LoVo (cell line): ENCODE results near the gene UBE2G1.
"Not testable (repeated sequence)": the region's sequence is repeated elsewhere in the genome, so short reads cannot be mapped to it uniquely, and the experiment has no call there.

Experiments used
- DNase-seq: peaks from one replicate; pipeline ENCODE4 v3.0.0-alpha.2; 2016; ENCODE audit warnings: low spot score

UBE2G1 gene

GRCh38 chr17:4375039-4375748 lies 8.7 kb upstream of the UBE2G1 start:
- no peak for DNase-seq

GRCh38 chr17:4369557-4370230 lies 3.2 kb upstream of the UBE2G1 start:
- DNase-seq: no peak

- no peak for DNase-seq
These were observed 1.9 kb upstream of the UBE2G1 start for GRCh38 chr17:4368341-4368740.

- not testable (repeated sequence) for DNase-seq
These were observed 702 bp upstream of the UBE2G1 start for GRCh38 chr17:4367177-4367576.

- DNase-seq: no peak
These were observed 698 bp downstream of the UBE2G1 start for GRCh38 chr17:4365628-4366326.

GRCh38 chr17:4365103-4365627 lies 1.3 kb downstream of the UBE2G1 start:
- DNase-seq: peak; percentile 91

GRCh38 chr17:4364622-4365041 lies 1.8 kb downstream of the UBE2G1 start:
- DNase-seq: no peak

GRCh38 chr17:4362141-4362540 lies 4.3 kb downstream of the UBE2G1 start:
- DNase-seq: no peak

GRCh38 chr17:4358154-4358553 lies 8.3 kb downstream of the UBE2G1 start:
- no peak for DNase-seq

- DNase-seq: no peak
These were observed 8.8 kb downstream of the UBE2G1 start for GRCh38 chr17:4357671-4358070.

GRCh38 chr17:4357030-4357628 lies 9.3 kb downstream of the UBE2G1 start:
- DNase-seq: no peak

- DNase-seq: no peak
These were observed 11.5 kb downstream of the UBE2G1 start for GRCh38 chr17:4354862-4355514.

- no peak for DNase-seq
These were observed 12.3 kb downstream of the UBE2G1 start for GRCh38 chr17:4354206-4354605.

- not testable (repeated sequence) for DNase-seq
These were observed 16.3 kb downstream of the UBE2G1 start for GRCh38 chr17:4350214-4350613.

- no peak for DNase-seq
These were observed 20.8 kb downstream of the UBE2G1 start for GRCh38 chr17:4345581-4346252.

GRCh38 chr17:4344926-4345325 lies 21.5 kb downstream of the UBE2G1 start:
- no peak for DNase-seq

- no peak for DNase-seq
These were observed 23.9 kb downstream of the UBE2G1 start for GRCh38 chr17:4342535-4342934.

GRCh38 chr17:4341616-4341977 lies 24.9 kb downstream of the UBE2G1 start:
- DNase-seq: no peak

GRCh38 chr17:4340914-4341615 lies 25.4 kb downstream of the UBE2G1 start:
- DNase-seq: no peak

- DNase-seq: no peak
These were observed 31.5 kb downstream of the UBE2G1 start for GRCh38 chr17:4334776-4335584.
